ENCODE results near the gene IMMP2L.
"Not testable (repeated sequence)": the region's sequence is repeated elsewhere in the genome, so short reads cannot be mapped to it uniquely, and the experiment has no call there.

The IMMP2L gene

DNA sequence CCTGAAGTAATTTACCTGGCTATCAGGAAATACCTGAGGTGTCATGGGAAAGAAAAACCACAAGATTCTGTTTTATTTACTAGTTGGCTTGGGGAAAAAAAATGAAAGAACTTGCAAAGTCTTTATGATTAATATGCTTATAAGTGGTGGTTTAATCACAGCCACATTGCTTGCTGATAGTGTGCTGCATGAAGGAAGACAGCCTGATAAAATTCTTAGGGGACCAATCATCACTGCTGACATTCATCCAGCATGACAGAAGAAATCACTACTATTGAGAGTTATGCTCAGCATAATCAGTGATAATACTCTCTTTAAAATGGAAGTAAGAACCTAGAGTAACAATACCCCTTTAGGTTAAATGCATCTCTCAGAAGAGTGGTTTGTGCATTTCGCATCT lies 621.5 kb downstream of the IMMP2L start:
- Histone ChIP-seq H3K4me3 (ENCODE audit: low read depth in 1 of 2, low read length in 2 of 2) (no peak overlapping the region), H3K27ac (ENCODE audit: low read length) (no peak overlapping the region), H3K36me3 (ENCODE audit: control insufficient read depth in 1 of 2, insufficient read depth in 2 of 2, low read length in 2 of 2) (no peaks in the 10 kb centered on the region), H3K9me3 (ENCODE audit: control insufficient read depth in 1 of 2, low read length in 2 of 2) (no peaks in the 10 kb centered on the region), H3K27me3 (ENCODE audit: low read depth, low read length) (no peaks in the 10 kb centered on the region), H3K4me1 (ENCODE audit: control insufficient read depth in 1 of 2, insufficient read depth in 2 of 2, low read length in 2 of 2) (no peaks in the 10 kb centered on the region)

DNA sequence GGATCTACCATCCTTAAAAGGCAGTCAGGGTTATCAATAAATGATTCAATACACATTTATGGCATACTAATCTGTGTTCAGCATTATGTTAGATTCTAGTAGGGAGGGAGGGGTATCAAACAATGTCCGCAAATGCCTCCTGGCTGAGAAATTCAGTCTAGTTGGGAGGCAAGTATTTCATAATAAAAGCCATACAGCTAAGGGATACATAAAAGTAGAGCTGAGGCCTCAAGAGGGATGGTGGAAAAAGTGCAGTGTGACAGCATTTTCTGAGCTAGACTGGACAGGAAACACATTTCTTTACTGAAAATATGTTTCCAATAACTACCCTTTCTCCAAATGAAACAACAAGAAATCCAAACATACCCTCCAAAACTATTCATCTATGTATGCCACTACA lies 624.1 kb downstream of the IMMP2L start:
- H3K9me3 ChIP-seq (ENCODE audit: control insufficient read depth in 1 of 2, low read length in 2 of 2), result no peaks in the 10 kb centered on the region
- H3K4me3 ChIP-seq (ENCODE audit: low read depth in 1 of 2, low read length in 2 of 2), result no peak overlapping the region
- no peaks in the 10 kb centered on the region for H3K27me3 ChIP-seq (ENCODE audit: low read depth, low read length)
- H3K36me3 ChIP-seq (ENCODE audit: control insufficient read depth in 1 of 2, insufficient read depth in 2 of 2, low read length in 2 of 2), result no peaks in the 10 kb centered on the region
- H3K4me1 ChIP-seq (ENCODE audit: control insufficient read depth in 1 of 2, insufficient read depth in 2 of 2, low read length in 2 of 2), result no peaks in the 10 kb centered on the region
- H3K27ac ChIP-seq (ENCODE audit: low read length), result no peak overlapping the region

DNA sequence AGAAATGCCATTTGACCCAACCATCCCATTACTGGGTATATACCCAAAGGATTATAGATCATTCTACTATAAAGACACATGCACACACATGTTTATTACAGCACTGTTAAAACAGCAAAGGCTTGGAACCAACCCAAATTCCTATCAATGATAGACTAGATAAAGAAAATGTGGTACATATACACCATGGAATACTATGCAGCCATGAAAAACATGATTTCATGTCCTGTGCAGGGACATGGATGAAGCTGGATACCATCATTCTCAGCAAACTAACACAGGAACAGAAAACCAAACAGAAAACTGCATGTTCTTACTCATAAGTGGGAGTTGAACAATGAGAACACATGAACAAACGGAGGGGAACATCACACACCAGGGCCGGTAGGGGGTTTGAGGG lies 625.6 kb downstream of the IMMP2L start:
- not testable (repeated sequence) for H3K9me3 ChIP-seq (ENCODE audit: control insufficient read depth in 1 of 2, low read length in 2 of 2); H3K36me3 ChIP-seq (ENCODE audit: control insufficient read depth in 1 of 2, insufficient read depth in 2 of 2, low read length in 2 of 2); H3K4me1 ChIP-seq (ENCODE audit: control insufficient read depth in 1 of 2, insufficient read depth in 2 of 2, low read length in 2 of 2); H3K4me3 ChIP-seq (ENCODE audit: low read depth in 1 of 2, low read length in 2 of 2); H3K27me3 ChIP-seq (ENCODE audit: low read depth, low read length); H3K27ac ChIP-seq (ENCODE audit: low read length)

DNA sequence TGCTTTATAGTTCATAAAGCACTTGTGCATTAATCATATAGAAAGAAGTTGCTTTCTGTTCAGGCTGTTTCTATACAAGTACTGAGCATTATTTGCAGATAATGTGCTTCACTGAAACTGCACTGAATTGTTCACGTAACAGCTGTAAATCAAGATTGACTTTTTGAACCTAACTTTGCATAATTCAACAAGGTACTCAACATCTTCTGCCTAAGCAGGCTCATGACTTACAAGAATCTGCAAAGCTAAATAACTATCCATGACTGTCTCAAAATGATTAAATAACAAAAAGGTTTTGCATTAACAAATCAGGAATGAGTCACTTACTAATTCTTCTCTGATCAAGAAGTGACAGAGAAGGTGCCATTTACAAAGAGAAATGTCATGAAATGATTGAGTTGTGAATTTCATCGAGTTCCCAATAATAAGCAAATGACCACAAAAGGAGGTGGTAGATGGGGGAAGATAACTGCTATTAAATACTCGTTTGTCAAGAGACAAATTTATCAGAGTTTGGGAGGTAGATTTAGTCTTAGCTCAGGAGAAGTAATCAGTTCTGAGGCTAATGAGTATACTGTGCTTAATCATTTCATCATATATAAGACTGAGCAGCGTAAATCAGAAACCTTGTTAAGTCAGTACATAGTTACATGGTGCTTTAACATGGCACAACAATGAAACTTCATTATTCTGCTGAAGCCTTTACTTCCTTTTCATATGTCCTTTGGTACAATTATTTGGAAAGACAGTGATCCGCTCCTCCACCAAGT lies 632.6 kb downstream of the IMMP2L start:
- no peaks in the 10 kb centered on the region for H3K36me3 ChIP-seq (ENCODE audit: control insufficient read depth in 1 of 2, insufficient read depth in 2 of 2, low read length in 2 of 2)
- no peaks in the 10 kb centered on the region for H3K4me1 ChIP-seq (ENCODE audit: control insufficient read depth in 1 of 2, insufficient read depth in 2 of 2, low read length in 2 of 2)
- no peak overlapping the region for H3K27ac ChIP-seq (ENCODE audit: low read length)
- no peaks in the 10 kb centered on the region for H3K27me3 ChIP-seq (ENCODE audit: low read depth, low read length)
- H3K4me3 ChIP-seq (ENCODE audit: low read depth in 1 of 2, low read length in 2 of 2), result no peak overlapping the region
- no peaks in the 10 kb centered on the region for H3K9me3 ChIP-seq (ENCODE audit: control insufficient read depth in 1 of 2, low read length in 2 of 2)

DNA sequence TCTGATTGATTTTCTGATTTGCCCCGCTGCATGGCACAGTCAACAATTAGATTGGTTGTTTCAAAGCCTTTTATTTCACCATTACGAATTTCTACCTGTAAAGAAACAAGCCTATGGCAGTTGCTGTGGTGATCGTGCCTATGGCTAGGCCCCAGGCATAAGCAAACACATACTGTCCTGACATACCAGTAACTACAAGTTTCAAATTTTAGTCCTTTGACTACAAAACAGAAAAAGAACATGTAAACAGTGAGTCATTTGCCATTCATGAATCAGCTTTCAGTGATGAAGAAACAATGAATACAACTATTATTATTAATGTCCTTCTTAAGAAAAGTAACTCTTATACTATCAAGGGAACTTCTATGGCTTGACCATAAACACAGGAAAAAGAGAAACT lies 639.4 kb downstream of the IMMP2L start:
- H3K4me3 ChIP-seq (ENCODE audit: low read depth in 1 of 2, low read length in 2 of 2), result no peak overlapping the region
- H3K36me3 ChIP-seq (ENCODE audit: control insufficient read depth in 1 of 2, insufficient read depth in 2 of 2, low read length in 2 of 2), result no peaks in the 10 kb centered on the region
- no peaks in the 10 kb centered on the region for H3K27me3 ChIP-seq (ENCODE audit: low read depth, low read length)
- H3K4me1 ChIP-seq (ENCODE audit: control insufficient read depth in 1 of 2, insufficient read depth in 2 of 2, low read length in 2 of 2), result peaks cover 0 to 11% of the 10 kb centered on the region in 2 donors
- H3K27ac ChIP-seq (ENCODE audit: low read length), result no peak overlapping the region
- no peaks in the 10 kb centered on the region for H3K9me3 ChIP-seq (ENCODE audit: control insufficient read depth in 1 of 2, low read length in 2 of 2)

DNA sequence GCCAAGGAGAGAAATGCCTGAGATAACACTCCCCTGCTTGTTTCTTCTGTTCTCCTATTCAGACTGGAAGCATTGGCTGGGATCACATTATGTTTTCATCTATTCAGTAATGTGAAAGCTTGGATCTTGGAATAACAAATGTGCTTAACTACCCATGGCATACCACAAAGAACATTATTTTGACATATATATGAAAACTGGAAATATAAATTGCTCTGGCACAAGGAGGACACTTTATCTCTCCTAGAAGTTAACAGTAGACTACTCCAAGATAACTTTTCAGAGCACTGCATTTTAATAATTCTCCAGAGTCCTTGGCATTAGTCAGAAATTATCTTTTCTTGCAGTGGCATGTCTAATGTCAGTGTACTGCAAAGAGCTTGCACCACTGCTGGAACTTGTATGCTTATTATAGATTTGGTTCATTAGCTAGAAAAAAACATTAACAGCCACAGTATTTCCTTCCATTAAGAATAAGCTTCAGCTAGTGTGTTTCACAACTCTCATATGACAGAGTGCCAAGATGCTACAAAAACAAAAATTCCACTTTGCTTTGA lies 640.6 kb downstream of the IMMP2L start:
- H3K4me1 ChIP-seq (ENCODE audit: control insufficient read depth in 1 of 2, insufficient read depth in 2 of 2, low read length in 2 of 2), result peaks cover 0 to 11% of the 10 kb centered on the region in 2 donors
- no peak overlapping the region for H3K27ac ChIP-seq (ENCODE audit: low read length)
- no peaks in the 10 kb centered on the region for H3K36me3 ChIP-seq (ENCODE audit: control insufficient read depth in 1 of 2, insufficient read depth in 2 of 2, low read length in 2 of 2)
- H3K4me3 ChIP-seq (ENCODE audit: low read depth in 1 of 2, low read length in 2 of 2), result no peak overlapping the region
- no peaks in the 10 kb centered on the region for H3K27me3 ChIP-seq (ENCODE audit: low read depth, low read length)
- H3K9me3 ChIP-seq (ENCODE audit: control insufficient read depth in 1 of 2, low read length in 2 of 2), result no peaks in the 10 kb centered on the region

DNA sequence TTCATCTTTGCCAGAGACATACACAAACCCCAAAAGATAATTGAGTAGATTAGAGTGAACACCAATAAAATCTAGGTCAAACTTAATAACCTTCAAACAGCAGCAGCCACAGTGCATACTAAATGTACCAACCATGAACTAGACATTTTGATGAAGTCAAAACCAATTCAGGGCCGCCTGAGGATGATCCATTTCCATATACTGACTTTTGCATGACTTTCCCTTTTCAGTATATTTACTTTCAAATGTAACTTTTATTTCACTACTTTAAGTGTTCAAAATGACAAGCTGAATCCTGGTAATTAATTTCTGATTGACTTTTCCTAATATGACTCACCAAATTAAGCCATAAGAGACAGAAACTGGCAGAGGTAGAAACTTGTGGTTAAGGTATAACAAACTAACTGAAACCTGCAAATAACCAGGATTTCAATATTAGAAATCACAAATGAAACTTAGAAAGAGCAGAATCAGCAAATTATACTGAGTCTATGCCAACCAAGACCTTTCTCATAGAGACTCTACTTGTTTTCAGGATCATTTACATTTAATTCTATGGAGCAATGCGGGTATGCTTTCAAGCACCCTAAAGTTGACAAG lies 643.2 kb downstream of the IMMP2L start:
- H3K36me3 ChIP-seq (ENCODE audit: control insufficient read depth in 1 of 2, insufficient read depth in 2 of 2, low read length in 2 of 2), result no peaks in the 10 kb centered on the region
- no peaks in the 10 kb centered on the region for H3K27me3 ChIP-seq (ENCODE audit: low read depth, low read length)
- no peak overlapping the region for H3K27ac ChIP-seq (ENCODE audit: low read length)
- H3K9me3 ChIP-seq (ENCODE audit: control insufficient read depth in 1 of 2, low read length in 2 of 2), result no peaks in the 10 kb centered on the region
- H3K4me3 ChIP-seq (ENCODE audit: low read depth in 1 of 2, low read length in 2 of 2), result no peak overlapping the region
- peaks cover 0 to 11% of the 10 kb centered on the region in 2 donors for H3K4me1 ChIP-seq (ENCODE audit: control insufficient read depth in 1 of 2, insufficient read depth in 2 of 2, low read length in 2 of 2)

DNA sequence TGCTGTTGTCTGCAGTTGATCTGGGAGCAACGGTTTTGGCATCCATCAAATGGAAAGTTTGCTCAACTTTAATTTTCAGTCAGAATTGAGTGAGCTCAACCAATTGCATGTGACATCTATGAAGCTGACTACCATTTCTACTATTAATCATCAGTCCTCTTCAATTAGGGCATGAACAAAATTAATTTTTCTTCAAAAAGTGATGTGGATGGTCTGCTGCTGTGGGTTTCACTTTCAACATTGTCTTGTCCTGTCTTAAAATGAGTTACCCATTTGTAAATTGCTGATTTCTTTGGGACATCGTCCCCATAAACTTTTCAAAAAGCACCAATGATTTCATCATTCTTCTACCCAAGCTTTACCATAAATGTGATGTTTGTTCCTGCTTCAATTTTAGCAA lies 648.0 kb downstream of the IMMP2L start:
- no peaks in the 10 kb centered on the region for H3K4me1 ChIP-seq (ENCODE audit: control insufficient read depth in 1 of 2, insufficient read depth in 2 of 2, low read length in 2 of 2)
- H3K27ac ChIP-seq (ENCODE audit: low read length), result no peak overlapping the region
- H3K36me3 ChIP-seq (ENCODE audit: control insufficient read depth in 1 of 2, insufficient read depth in 2 of 2, low read length in 2 of 2), result no peaks in the 10 kb centered on the region
- H3K27me3 ChIP-seq (ENCODE audit: low read depth, low read length), result no peaks in the 10 kb centered on the region
- no peaks in the 10 kb centered on the region for H3K9me3 ChIP-seq (ENCODE audit: control insufficient read depth in 1 of 2, low read length in 2 of 2)
- no peak overlapping the region for H3K4me3 ChIP-seq (ENCODE audit: low read depth in 1 of 2, low read length in 2 of 2)

DNA sequence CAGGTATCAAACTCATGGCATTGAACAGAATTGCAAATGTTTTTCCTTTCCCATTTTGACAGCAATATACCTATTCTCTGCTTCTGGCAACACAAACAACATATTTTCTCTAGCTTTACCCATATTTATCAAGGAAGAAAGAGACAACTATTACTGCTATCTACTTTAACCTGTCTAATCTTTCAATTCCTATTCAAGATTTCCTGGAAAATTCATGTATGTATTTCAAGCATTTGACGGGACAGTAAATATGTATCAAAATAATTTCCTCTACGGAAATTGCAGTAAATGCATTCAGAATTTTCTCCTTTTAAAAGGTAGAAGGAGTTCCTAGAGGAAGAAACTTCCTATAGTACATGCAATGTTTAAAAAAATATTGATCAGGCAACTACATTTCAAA lies 650.7 kb downstream of the IMMP2L start:
- Histone ChIP-seq H3K27ac (ENCODE audit: low read length) (no peak overlapping the region), H3K4me1 (ENCODE audit: control insufficient read depth in 1 of 2, insufficient read depth in 2 of 2, low read length in 2 of 2) (no peaks in the 10 kb centered on the region)

DNA sequence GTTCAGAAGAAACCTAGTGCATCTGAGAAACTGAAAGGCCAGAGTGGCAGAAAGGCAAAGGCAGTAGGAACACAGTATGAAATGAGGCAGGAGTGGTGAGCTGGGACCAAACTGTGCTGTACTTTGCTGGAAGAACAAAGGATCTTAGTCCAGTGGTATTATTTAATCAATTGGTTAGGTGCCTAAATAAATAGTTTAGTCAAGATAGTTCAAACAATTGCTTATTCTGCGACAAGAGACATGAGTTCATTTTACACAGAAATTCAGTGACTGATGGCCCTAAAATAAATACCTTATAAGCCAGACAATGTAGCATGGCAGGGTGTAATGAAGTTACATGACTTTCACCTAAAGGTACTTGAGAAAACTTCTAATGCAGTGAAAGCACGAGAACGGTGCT lies 653.2 kb downstream of the IMMP2L start:
- Histone ChIP-seq H3K9me3 (ENCODE audit: control insufficient read depth in 1 of 2, low read length in 2 of 2) (no peaks in the 10 kb centered on the region), H3K27me3 (ENCODE audit: low read depth, low read length) (no peaks in the 10 kb centered on the region), H3K4me3 (ENCODE audit: low read depth in 1 of 2, low read length in 2 of 2) (no peak overlapping the region), H3K4me1 (ENCODE audit: control insufficient read depth in 1 of 2, insufficient read depth in 2 of 2, low read length in 2 of 2) (no peaks in the 10 kb centered on the region), H3K36me3 (ENCODE audit: control insufficient read depth in 1 of 2, insufficient read depth in 2 of 2, low read length in 2 of 2) (no peaks in the 10 kb centered on the region), H3K27ac (ENCODE audit: low read length) (no peak overlapping the region)

More for the DNA sequence above, 650.7 kb downstream of the IMMP2L start:
- Histone ChIP-seq H3K27me3 (ENCODE audit: low read depth, low read length) (no peaks in the 10 kb centered on the region), H3K4me3 (ENCODE audit: low read depth in 1 of 2, low read length in 2 of 2) (no peak overlapping the region), H3K36me3 (ENCODE audit: control insufficient read depth in 1 of 2, insufficient read depth in 2 of 2, low read length in 2 of 2) (no peaks in the 10 kb centered on the region), H3K9me3 (ENCODE audit: control insufficient read depth in 1 of 2, low read length in 2 of 2) (no peaks in the 10 kb centered on the region)

DNA sequence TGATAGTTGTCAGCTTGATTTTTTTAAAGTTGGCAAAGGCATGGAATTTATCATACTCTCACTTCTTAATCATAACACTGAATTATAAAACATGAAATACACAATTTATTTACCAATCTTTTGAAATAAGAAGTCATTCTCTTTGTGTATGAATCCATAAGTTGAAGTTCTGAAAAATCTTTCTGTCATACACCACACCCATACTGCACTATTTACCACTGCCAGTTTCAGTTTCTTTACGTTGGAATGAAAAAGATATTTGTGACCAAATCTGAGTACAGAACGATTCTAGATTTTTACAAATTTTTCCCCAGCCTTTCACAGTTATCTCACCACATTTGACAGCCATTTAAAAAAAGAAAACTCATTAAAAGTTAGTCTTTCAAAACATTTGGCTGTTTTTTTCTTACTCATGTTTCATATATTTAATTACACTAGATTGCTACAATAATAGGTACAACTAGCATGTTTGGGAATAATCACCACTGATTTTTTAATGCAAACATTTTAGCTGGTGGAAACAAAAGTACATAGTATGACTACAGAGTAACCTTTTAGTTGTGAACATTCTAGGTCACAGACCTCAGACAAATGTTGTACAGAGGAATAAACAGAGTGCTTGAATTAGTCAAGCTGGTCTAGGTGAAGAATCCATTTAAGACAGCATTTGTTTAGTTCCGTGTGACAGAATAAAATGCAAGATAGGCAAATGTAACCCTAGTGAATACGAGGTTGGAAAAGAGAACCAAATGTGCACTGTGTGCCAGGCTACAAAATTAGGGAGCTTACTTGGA lies 656.3 kb downstream of the IMMP2L start:
- Histone ChIP-seq H3K4me3 (ENCODE audit: low read depth in 1 of 2, low read length in 2 of 2) (no peak overlapping the region), H3K27ac (ENCODE audit: low read length) (no peak overlapping the region), H3K36me3 (ENCODE audit: control insufficient read depth in 1 of 2, insufficient read depth in 2 of 2, low read length in 2 of 2) (no peaks in the 10 kb centered on the region), H3K4me1 (ENCODE audit: control insufficient read depth in 1 of 2, insufficient read depth in 2 of 2, low read length in 2 of 2) (no peaks in the 10 kb centered on the region), H3K9me3 (ENCODE audit: control insufficient read depth in 1 of 2, low read length in 2 of 2) (no peaks in the 10 kb centered on the region), H3K27me3 (ENCODE audit: low read depth, low read length) (no peaks in the 10 kb centered on the region)

All from muscle layer of duodenum (tissue), 2 donors.